Stimulated activated CD4-positive, alpha-beta T cell treated with anti-CD3 and anti-CD28 coated beads, Interleukin-15, amount 100 ng/mL, for 24 hours (primary cell): ENCODE data around the gene ARL13A.
A peak's percentile ranks its signal among the peaks of the same experiment; 100 is the strongest.
"Not testable (repeated sequence)": the region's sequence is repeated elsewhere in the genome, so short reads cannot be mapped to it uniquely, and the experiment has no call there.

ENCODE experiments used
- DNase-seq: peaks from one replicate; pipeline ENCODE4 v3.0.0-alpha.2; 2020

ARL13A gene

GRCh38 chrX:100969408-100969807 is at the start of gene ARL13A:
ARL13A (plus strand) TSS chrX:100969708; CDS start chrX:100973690, 3,982 bp downstream.
- no peak for DNase-seq

- DNase-seq, result no peak
Observed at GRCh38 chrX:100924375-100924774, 45.1 kb upstream of the ARL13A start.

GRCh38 chrX:100926453-100926852 is 43.1 kb upstream of the ARL13A start:
- no peak for DNase-seq

- peak; percentile 57 for DNase-seq
Observed at GRCh38 chrX:100928660-100929613, 40.6 kb upstream of the ARL13A start, which contains the start of gene XKRX. XKRX (minus strand) TSS chrX:100928917; CDS start chrX:100928304, 613 bp downstream.

- DNase-seq, result peak; percentile 24
Observed at GRCh38 chrX:100931218-100931924, 38.1 kb upstream of the ARL13A start.

GRCh38 chrX:100931925-100932285 is 37.6 kb upstream of the ARL13A start:
- DNase-seq, result no peak

GRCh38 chrX:100935767-100936166 is 33.7 kb upstream of the ARL13A start:
- no peak for DNase-seq

GRCh38 chrX:100939333-100939732 is 30.2 kb upstream of the ARL13A start:
- no peak for DNase-seq

GRCh38 chrX:100944601-100945000 is 24.9 kb upstream of the ARL13A start:
- no peak for DNase-seq

GRCh38 chrX:100946299-100946927 is 23.1 kb upstream of the ARL13A start:
- DNase-seq, result no peak

- no peak for DNase-seq
Observed at GRCh38 chrX:100948557-100948956, 21.0 kb upstream of the ARL13A start.

GRCh38 chrX:100962811-100963210 is 6.7 kb upstream of the ARL13A start:
- DNase-seq, result no peak

- no peak for DNase-seq
Observed at GRCh38 chrX:100964362-100964761, 5.1 kb upstream of the ARL13A start.

- DNase-seq, result no peak
Observed at GRCh38 chrX:100969936-100970335, 428 bp downstream of the ARL13A start.

GRCh38 chrX:100973411-100973810 is 3.9 kb downstream of the ARL13A start:
- no peak for DNase-seq

GRCh38 chrX:100975212-100975611 is 5.7 kb downstream of the ARL13A start:
- no peak for DNase-seq

- no peak for DNase-seq
Observed at GRCh38 chrX:100976211-100976610, 6.7 kb downstream of the ARL13A start.

GRCh38 chrX:100979881-100980607 is 10.5 kb downstream of the ARL13A start:
- DNase-seq, result no peak

- DNase-seq, result no peak
Observed at GRCh38 chrX:100980608-100981497, 11.3 kb downstream of the ARL13A start.

GRCh38 chrX:100981498-100981845 is 12.0 kb downstream of the ARL13A start:
- not testable (repeated sequence) for DNase-seq

GRCh38 chrX:100984818-100985217 is 15.3 kb downstream of the ARL13A start:
- DNase-seq, result no peak

- no peak for DNase-seq
Observed at GRCh38 chrX:100990139-100990538, 20.6 kb downstream of the ARL13A start.
